Natural killer cell treated with Interleukin-12 subunit alpha and Interleukin-12 subunit beta and Interleukin-15 and Interleukin-18, amount 100 ng/mL, for 72 hours (primary cell): Measurements from ENCODE around the gene ZCRB1. TPM values are rescaled to one million over a fixed set of nuclear protein-coding genes. Genes with fewer than 3 reads are reported as not detected.
A peak's percentile ranks its signal among the peaks of the same experiment; 100 is the strongest.
"Not testable (repeated sequence)": the region's sequence is repeated elsewhere in the genome, so short reads cannot be mapped to it uniquely, and the experiment has no call there.

Experiments
- ATAC-seq, 2 donors: fragments of 150-1000 bp; cut with Tn5 transposase in 1 of 2; sonication (Bioruptor Pico), chemical (Tn5 transposase) in 1 of 2; 2 replicates each; pipeline ENCODE4 v1.10.0; 2021
- DNase-seq: peaks from one replicate; pipeline ENCODE4 v3.0.0; 2022; ENCODE audit warnings: low spot score
- H3K27ac Mint-ChIP-seq, 2 donors: 1 replicate in 1 of 2; 2 replicates in 1 of 2; pipeline ENCODE4 v1.8.0; 2022; ENCODE audit warnings: mixed read lengths in 2 of 2, mild to moderate bottlenecking in 1 of 2, moderate library complexity in 1 of 2
- H3K27me3 Mint-ChIP-seq, 2 donors: 1 replicate in 1 of 2; 2 replicates in 1 of 2; pipeline ENCODE4 v1.8.0; 2022; ENCODE audit warnings: mixed read lengths in 2 of 2
- H3K36me3 Mint-ChIP-seq: one replicate; pipeline ENCODE4 v1.8.0; 2022; ENCODE audit warnings: mixed read lengths
- H3K4me1 Mint-ChIP-seq, 2 donors: 1 replicate in 1 of 2; 2 replicates in 1 of 2; pipeline ENCODE4 v1.8.0; 2022; ENCODE audit warnings: low read depth in 2 of 2, mixed read lengths in 2 of 2, mild to moderate bottlenecking in 1 of 2
- H3K4me3 Mint-ChIP-seq: one replicate; pipeline ENCODE4 v1.8.0; 2022; ENCODE audit warnings: mixed read lengths
- H3K9me3 Mint-ChIP-seq: 2 replicates; pipeline ENCODE4 v1.8.0; 2022; ENCODE audit warnings: mixed read lengths
- total RNA-seq, 2 donors: library from RNA; stranded (reverse); gene quantifications; one replicate each; pipeline ENCODE4 v1.2.3, GENCODE V29; 2022

The ZCRB1 gene
- total RNA-seq, 2 donors from 2014 or later: 50.6 to 60.8 TPM

- DNase-seq: no peak
- peaks cover 4% of the 10 kb centered on the region for H3K36me3 Mint-ChIP-seq
- H3K27ac Mint-ChIP-seq: no peak overlapping the region
- H3K4me3 Mint-ChIP-seq: no peak overlapping the region
- no peaks in the 10 kb centered on the region for H3K9me3 Mint-ChIP-seq
- no peaks in the 10 kb centered on the region for H3K27me3 Mint-ChIP-seq
- H3K4me1 Mint-ChIP-seq: peaks cover 17 to 32% of the 10 kb centered on the region in 2 donors
- no peak for ATAC-seq
Measured at GRCh38 chr12:42346403-42347002, 20.6 kb upstream of the ZCRB1 start.

DNA sequence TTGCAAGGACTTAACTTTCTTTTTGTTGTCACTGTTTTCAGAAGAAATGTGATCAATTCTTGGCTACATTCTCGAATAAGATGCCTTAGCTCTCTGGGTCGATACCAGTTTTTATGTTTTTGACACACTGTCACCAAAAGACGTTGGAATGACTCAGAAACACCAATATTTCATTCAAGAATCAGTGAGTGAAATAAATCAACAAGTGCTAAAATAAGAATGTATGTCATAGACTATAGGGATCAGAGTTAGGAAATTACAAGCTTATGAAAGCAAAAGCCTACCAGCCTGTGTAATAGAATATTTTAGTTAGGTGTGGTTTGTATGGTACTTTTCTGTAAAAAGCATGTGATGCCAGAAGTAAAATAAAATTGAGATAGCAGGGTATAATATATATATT is 17.8 kb upstream of the ZCRB1 start:
- H3K36me3 Mint-ChIP-seq: peaks cover 4% of the 10 kb centered on the region
- DNase-seq (no peak), ATAC-seq (peak in 1 of 2 donors; percentile 71)
- no peaks in the 10 kb centered on the region for H3K27me3 Mint-ChIP-seq
- H3K27ac Mint-ChIP-seq: no peak overlapping the region
- H3K4me3 Mint-ChIP-seq: no peak overlapping the region
- peaks cover 17 to 38% of the 10 kb centered on the region in 2 donors for H3K4me1 Mint-ChIP-seq
- no peaks in the 10 kb centered on the region for H3K9me3 Mint-ChIP-seq

DNA sequence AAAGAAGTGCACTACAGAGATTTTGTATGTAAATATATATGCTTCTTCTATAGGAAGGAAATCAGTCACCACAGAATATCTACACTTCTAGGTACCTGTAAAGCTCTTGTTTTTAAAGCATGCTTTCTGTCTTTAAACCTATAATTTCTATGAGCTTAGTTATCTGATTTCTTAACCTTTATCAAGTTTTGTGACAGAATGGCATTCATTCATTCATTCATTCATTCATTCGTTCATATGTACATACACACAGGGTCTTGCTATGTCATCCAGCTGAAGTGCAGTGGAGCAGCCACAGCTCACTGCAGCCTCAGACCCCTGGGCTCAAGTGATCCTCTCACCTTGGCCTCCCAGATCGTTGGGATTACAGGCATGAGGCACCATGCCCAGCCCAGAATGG is 16.1 kb upstream of the ZCRB1 start:
- H3K36me3 Mint-ChIP-seq: peaks cover 4% of the 10 kb centered on the region
- H3K4me3 Mint-ChIP-seq: no peak overlapping the region
- no peak overlapping the region for H3K27ac Mint-ChIP-seq
- no peaks in the 10 kb centered on the region for H3K27me3 Mint-ChIP-seq
- ATAC-seq (no peak), DNase-seq (no peak)
- H3K9me3 Mint-ChIP-seq: no peaks in the 10 kb centered on the region
- peaks cover 22 to 43% of the 10 kb centered on the region in 2 donors for H3K4me1 Mint-ChIP-seq

- peaks cover 21 to 30% of the 10 kb centered on the region in 2 donors for H3K4me1 Mint-ChIP-seq
- ATAC-seq: no peak
- no peak for DNase-seq
- H3K36me3 Mint-ChIP-seq: no peaks in the 10 kb centered on the region
- H3K9me3 Mint-ChIP-seq: no peaks in the 10 kb centered on the region
- no peak overlapping the region for H3K4me3 Mint-ChIP-seq
- H3K27me3 Mint-ChIP-seq: no peaks in the 10 kb centered on the region
- no peak overlapping the region for H3K27ac Mint-ChIP-seq
Measured at GRCh38 chr12:42338280-42338679, 12.4 kb upstream of the ZCRB1 start.

DNA sequence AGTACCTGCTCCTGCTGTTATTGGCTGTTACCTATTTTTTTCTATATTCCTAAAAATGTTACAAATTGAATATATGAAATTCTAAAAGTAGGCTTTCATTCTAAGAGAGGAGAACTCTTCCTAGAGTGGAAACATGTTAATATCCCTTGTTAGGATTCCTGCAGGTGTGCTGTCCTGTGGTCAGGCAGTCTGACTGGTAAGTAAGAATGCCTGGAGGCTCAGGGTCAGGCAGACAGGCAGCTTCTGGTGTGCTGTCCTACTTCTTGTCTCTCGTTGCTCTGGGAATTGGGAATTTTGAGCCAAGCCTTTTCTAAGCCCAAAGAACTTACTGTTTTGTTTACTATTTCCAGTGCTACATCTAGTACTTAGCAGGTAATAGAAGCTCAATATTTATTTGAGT is 10.4 kb upstream of the ZCRB1 start:
- H3K27me3 Mint-ChIP-seq: no peaks in the 10 kb centered on the region
- no peaks in the 10 kb centered on the region for H3K9me3 Mint-ChIP-seq
- no peak for DNase-seq
- no peak overlapping the region for H3K27ac Mint-ChIP-seq
- peaks cover 22 to 32% of the 10 kb centered on the region in 2 donors for H3K4me1 Mint-ChIP-seq
- H3K36me3 Mint-ChIP-seq: no peaks in the 10 kb centered on the region
- H3K4me3 Mint-ChIP-seq: no peak overlapping the region
- ATAC-seq: no peak

DNA sequence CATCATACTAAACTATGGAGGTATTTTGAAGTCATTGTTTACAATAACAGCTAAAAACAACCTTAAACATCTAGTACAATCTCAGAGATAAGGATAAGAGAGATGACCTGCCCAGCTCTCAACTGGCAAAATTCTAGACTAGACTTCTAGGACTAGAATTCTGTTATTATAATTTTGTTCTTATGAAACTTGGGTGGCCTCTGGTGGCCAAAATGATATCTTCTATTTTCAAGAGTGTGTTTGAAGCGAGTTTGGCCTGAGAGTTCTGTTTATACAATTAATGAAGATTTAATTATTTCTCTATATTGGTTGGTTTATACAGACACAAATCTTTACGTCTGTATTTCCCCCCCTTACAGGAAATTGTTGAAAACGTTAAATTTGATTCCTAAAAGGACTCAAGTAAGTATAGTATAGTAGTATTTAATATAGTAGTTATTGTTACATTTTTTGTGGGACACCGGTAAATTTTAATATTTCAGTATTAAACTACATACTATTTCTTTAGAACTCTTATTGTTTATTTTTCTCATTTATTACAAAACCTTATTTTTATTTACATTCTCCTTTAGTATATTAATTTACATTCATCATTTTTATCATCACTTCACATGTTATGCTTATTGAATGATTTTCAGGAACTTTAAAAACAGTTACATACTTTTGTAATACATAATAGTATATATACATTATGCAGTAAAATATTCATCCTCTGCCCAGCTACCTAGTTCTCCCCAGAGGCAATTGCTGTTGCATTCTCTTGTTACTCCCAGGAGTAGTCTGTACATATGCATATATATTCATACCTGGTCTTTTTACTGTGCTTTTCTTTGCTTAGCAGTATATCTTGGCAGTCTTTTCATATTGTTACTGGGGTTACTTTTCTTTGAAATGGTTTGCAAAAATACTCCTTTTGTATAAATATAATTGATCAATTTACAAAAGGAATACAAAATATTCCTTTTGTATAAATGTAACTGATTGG is 6.7 kb upstream of the ZCRB1 start:
- no peak for ATAC-seq
- no peaks in the 10 kb centered on the region for H3K9me3 Mint-ChIP-seq

DNA sequence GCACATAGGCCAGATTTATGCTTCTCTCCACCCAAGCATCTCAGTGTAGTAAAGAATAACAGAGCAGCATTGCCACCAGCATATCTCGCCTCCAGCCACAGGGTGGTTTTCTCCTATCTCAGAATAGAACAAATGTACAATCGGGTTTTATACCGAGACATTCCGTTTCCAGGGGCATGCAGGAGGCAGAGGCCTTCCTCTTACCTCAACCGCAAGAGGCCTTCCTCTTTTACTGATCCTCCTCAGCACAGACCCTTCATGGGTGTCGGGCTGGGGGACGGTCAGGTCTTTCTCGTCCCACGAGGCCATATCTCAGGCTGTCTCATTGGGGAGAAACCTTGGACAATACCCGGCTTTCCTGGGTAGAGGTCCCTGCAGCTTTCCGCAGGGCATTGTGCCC is 4.2 kb upstream of the ZCRB1 start:
- not testable (repeated sequence) for H3K9me3 Mint-ChIP-seq, DNase-seq, H3K4me3 Mint-ChIP-seq, H3K27me3 Mint-ChIP-seq, ATAC-seq, H3K36me3 Mint-ChIP-seq
- peak overlapping the region in 1 of 2 donors; percentile 47 for H3K27ac Mint-ChIP-seq
- peaks cover 51 to 60% of the 10 kb centered on the region in 2 donors for H3K4me1 Mint-ChIP-seq

More for the DNA sequence above, 6.7 kb upstream of the ZCRB1 start:
- DNase-seq: no peak
- Mint-ChIP-seq H3K4me1 (peaks cover 38 to 42% of the 10 kb centered on the region in 2 donors), H3K36me3 (no peaks in the 10 kb centered on the region), H3K4me3 (no peak overlapping the region), H3K27ac (no peak overlapping the region), H3K27me3 (no peaks in the 10 kb centered on the region)

GRCh38 chr12:42327227-42327590 is 1.3 kb upstream of the ZCRB1 start:
- H3K27ac Mint-ChIP-seq: peak overlapping the region; percentile 93 to 99
- no peaks in the 10 kb centered on the region for H3K9me3 Mint-ChIP-seq
- no peaks in the 10 kb centered on the region for H3K36me3 Mint-ChIP-seq
- peaks cover 47 to 56% of the 10 kb centered on the region in 2 donors for H3K4me1 Mint-ChIP-seq
- DNase-seq: no peak
- no peaks in the 10 kb centered on the region for H3K27me3 Mint-ChIP-seq
- ATAC-seq: no peak
- peak overlapping the region; percentile 87 for H3K4me3 Mint-ChIP-seq

DNA sequence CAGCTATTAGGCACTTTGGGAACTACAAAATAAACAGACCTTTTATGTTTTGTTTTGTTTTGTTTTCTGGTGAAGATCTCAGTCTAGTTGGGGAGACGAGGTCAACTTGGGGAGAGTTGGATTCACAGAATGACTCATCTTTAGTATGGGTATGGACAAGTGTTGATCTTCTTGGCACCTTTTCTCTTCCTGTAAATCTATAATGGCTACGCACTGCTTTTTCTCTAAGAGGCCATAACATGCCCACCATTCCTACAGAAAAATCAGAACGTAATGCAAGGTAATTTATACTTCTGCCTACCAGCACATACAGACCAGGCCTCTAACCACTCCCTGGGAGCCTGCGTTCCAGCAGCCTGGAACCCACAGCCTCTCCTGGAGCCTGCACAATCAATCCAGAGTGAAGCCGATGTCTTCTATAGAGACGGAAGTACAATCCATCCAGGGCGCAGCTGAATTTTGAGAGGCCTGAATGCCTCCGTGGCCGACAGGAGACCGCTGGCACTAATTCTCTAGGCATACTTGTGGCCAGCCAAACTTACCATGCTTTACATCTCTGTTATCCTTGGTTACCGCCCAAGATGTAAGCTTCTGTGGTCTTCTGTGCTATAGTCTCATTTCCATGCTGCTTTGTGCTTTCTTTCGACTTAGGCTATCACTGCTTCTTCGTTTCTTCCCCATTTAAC is 790 bp upstream of the ZCRB1 start:
- Mint-ChIP-seq H3K36me3 (no peaks in the 10 kb centered on the region), H3K27me3 (no peaks in the 10 kb centered on the region), H3K4me1 (peaks cover 43 to 51% of the 10 kb centered on the region in 2 donors), H3K9me3 (no peaks in the 10 kb centered on the region), H3K4me3 (peak overlapping the region; percentile 87), H3K27ac (peak overlapping the region; percentile 93 to 99)
- ATAC-seq: peak; percentile 46 to 63
- no peak for DNase-seq

DNA sequence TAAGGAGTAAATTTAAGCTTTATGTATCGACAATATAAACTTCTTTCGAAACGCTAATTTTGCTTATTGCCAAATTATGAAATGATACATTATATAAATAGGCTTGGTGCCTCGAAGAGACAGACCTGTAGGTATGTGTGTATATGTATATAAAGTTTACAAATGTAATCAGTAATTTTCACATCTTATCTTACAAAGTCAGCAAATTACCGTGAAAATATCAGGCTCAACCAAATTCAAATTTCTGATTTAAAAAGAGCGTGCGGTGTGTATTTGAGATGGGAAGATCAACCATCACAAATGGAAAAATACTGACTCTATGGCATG is 605 bp downstream of the ZCRB1 start:
- no peaks in the 10 kb centered on the region for H3K27me3 Mint-ChIP-seq
- peaks cover 6% of the 10 kb centered on the region for H3K36me3 Mint-ChIP-seq
- ATAC-seq: no peak

DNA sequence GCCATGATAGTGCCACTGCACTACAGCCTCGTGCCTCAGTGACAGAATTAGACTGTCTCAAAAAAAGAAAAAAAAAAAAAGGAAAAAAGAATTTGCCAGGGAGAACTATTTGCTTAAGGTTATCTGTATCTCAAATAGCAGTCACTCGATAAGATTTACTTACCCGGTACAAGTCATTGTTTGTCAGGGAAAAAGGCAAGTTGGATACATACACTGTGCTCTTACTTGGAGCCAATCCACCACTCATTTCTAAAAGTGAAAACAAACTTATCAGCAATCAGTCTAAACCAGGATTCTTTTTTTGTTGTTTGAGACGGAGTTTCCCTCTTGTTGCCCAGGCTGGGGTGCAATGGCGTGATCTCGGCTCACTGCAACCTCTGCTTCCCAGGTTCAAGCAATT is 2.0 kb downstream of the ZCRB1 start:
- Mint-ChIP-seq H3K9me3 (no peaks in the 10 kb centered on the region), H3K4me1 (peaks cover 26 to 30% of the 10 kb centered on the region in 2 donors), H3K27ac (no peak overlapping the region), H3K36me3 (peaks cover 6% of the 10 kb centered on the region), H3K27me3 (no peaks in the 10 kb centered on the region), H3K4me3 (no peak overlapping the region)
- DNase-seq: no peak
- no peak for ATAC-seq

More for the DNA sequence above, 605 bp downstream of the ZCRB1 start:
- DNase-seq: no peak
- Mint-ChIP-seq H3K27ac (peak overlapping the region; percentile 93 to 99), H3K4me3 (peak overlapping the region; percentile 87), H3K9me3 (no peaks in the 10 kb centered on the region), H3K4me1 (peaks cover 35 to 37% of the 10 kb centered on the region in 2 donors)

DNA sequence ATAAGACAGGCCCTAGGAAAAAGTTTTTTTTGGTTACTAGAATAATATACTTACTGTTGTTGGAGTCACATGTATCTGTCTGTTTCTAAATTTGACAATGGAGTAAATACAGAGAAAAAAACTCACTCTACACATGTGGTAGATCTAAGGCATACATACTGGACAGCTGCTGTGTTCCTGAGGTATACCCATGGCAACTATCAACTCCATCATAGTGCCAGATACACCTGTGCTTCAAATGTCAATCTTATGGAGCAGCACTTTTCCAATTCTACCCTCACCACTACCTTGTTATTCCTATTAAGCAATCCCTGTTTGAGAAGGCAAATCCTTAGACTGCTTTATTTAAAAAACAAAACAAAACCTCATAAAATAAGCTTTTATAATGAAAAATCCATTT is 3.3 kb downstream of the ZCRB1 start:
- Mint-ChIP-seq H3K9me3 (no peaks in the 10 kb centered on the region), H3K36me3 (peaks cover 6% of the 10 kb centered on the region), H3K27me3 (no peaks in the 10 kb centered on the region), H3K4me1 (peaks cover 20 to 23% of the 10 kb centered on the region in 2 donors), H3K4me3 (no peak overlapping the region), H3K27ac (no peak overlapping the region)
- DNase-seq (no peak), ATAC-seq (no peak)

GRCh38 chr12:42320796-42321195 is 5.1 kb downstream of the ZCRB1 start:
- no peak overlapping the region for H3K27ac Mint-ChIP-seq
- H3K9me3 Mint-ChIP-seq: no peaks in the 10 kb centered on the region
- DNase-seq (no peak), ATAC-seq (no peak)
- H3K27me3 Mint-ChIP-seq: no peaks in the 10 kb centered on the region
- H3K36me3 Mint-ChIP-seq: peaks cover 6% of the 10 kb centered on the region
- H3K4me1 Mint-ChIP-seq: peaks cover 9 to 12% of the 10 kb centered on the region in 2 donors
- H3K4me3 Mint-ChIP-seq: no peak overlapping the region

DNA sequence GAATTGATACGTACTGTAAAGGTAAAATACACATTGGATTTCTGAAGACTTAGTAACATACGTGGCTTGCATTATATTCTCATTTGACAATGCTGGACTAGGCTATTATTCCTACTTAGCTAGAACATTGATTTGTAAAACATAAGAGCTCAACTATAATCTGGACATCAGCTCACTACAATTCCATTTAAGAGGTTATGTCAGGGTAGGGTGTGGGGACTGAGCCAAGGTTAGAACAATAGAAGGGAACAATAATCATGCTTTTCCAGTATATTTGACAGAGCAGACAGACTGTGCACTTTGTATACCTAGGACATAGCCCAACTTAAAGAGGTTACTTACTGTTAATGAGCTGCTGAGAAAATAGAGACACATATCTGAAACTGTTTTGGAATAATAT is 10.8 kb downstream of the ZCRB1 start:
- Mint-ChIP-seq H3K4me3 (no peak overlapping the region), H3K4me1 (peaks cover 0 to 4% of the 10 kb centered on the region in 2 donors), H3K9me3 (no peaks in the 10 kb centered on the region), H3K36me3 (peaks cover 6% of the 10 kb centered on the region), H3K27ac (no peak overlapping the region), H3K27me3 (no peaks in the 10 kb centered on the region)
- ATAC-seq (no peak), DNase-seq (no peak)
